GM23248 (cell line): ENCODE results near the gene OCSTAMP.

Source experiments
- EZH2 ChIP-seq: fragments of 200-600 bp; sonication (generic); IDR thresholded peaks from 2 replicates; pipeline ENCODE4 v1.6.1; 2018; ENCODE audit warnings: antibody characterized with exemption, mild to moderate bottlenecking; ENCODE audit not compliant: insufficient read depth, poor library complexity, severe bottlenecking
- EZH2phosphoT487 ChIP-seq: fragments of 200-600 bp; sonication (generic); IDR thresholded peaks from 2 replicates; pipeline ENCODE4 v1.6.1; 2018; ENCODE audit warnings: antibody characterized with exemption, moderate library complexity, mild to moderate bottlenecking, low read depth; ENCODE audit not compliant: insufficient read depth

- no peak for TF ChIP-seq EZH2phosphoT487
- no peak for TF ChIP-seq EZH2
Observed at GRCh38 chr20:46523696-46524328, 26.6 kb downstream of the OCSTAMP start.
